ENCODE data around the gene CCSER2.

The CCSER2 gene

GRCh38 chr10:84294766-84295447 is 33.5 kb upstream of the CCSER2 start:
- Histone ChIP-seq H3K9me3 (ENCODE audit: control insufficient read depth, insufficient read depth, low read length) (no peaks in the 10 kb centered on the region), H3K36me3 (ENCODE audit: control insufficient read depth, insufficient read depth, low read length) (no peaks in the 10 kb centered on the region), H3K27me3 (ENCODE audit: control insufficient read depth, insufficient read depth, low read length) (no peaks in the 10 kb centered on the region), H3K9ac (ENCODE audit: low read depth, low read length) (no peak overlapping the region), H3K4me3 (ENCODE audit: low read depth, low read length) (no peak overlapping the region), H3K4me1 (ENCODE audit: control insufficient read depth, insufficient read depth, low read length) (peaks cover 10% of the 10 kb centered on the region)

GRCh38 chr10:84296091-84296981 is 32.1 kb upstream of the CCSER2 start:
- H3K9me3 ChIP-seq (ENCODE audit: control insufficient read depth, insufficient read depth, low read length): no peaks in the 10 kb centered on the region
- H3K27me3 ChIP-seq (ENCODE audit: control insufficient read depth, insufficient read depth, low read length): no peaks in the 10 kb centered on the region
- no peak overlapping the region for H3K9ac ChIP-seq (ENCODE audit: low read depth, low read length)
- no peak overlapping the region for H3K4me3 ChIP-seq (ENCODE audit: low read depth, low read length)
- no peaks in the 10 kb centered on the region for H3K36me3 ChIP-seq (ENCODE audit: control insufficient read depth, insufficient read depth, low read length)
- H3K4me1 ChIP-seq (ENCODE audit: control insufficient read depth, insufficient read depth, low read length): peaks cover 10% of the 10 kb centered on the region

GRCh38 chr10:84298057-84298456 is 30.3 kb upstream of the CCSER2 start:
- Histone ChIP-seq H3K9me3 (ENCODE audit: control insufficient read depth, insufficient read depth, low read length) (no peaks in the 10 kb centered on the region), H3K4me1 (ENCODE audit: control insufficient read depth, insufficient read depth, low read length) (peaks cover 16% of the 10 kb centered on the region), H3K4me3 (ENCODE audit: low read depth, low read length) (no peak overlapping the region), H3K27me3 (ENCODE audit: control insufficient read depth, insufficient read depth, low read length) (no peaks in the 10 kb centered on the region), H3K9ac (ENCODE audit: low read depth, low read length) (no peak overlapping the region), H3K36me3 (ENCODE audit: control insufficient read depth, insufficient read depth, low read length) (no peaks in the 10 kb centered on the region)

- Histone ChIP-seq H3K27me3 (ENCODE audit: control insufficient read depth, insufficient read depth, low read length) (no peaks in the 10 kb centered on the region), H3K4me3 (ENCODE audit: low read depth, low read length) (no peak overlapping the region), H3K4me1 (ENCODE audit: control insufficient read depth, insufficient read depth, low read length) (peaks cover 7% of the 10 kb centered on the region), H3K36me3 (ENCODE audit: control insufficient read depth, insufficient read depth, low read length) (no peaks in the 10 kb centered on the region), H3K9me3 (ENCODE audit: control insufficient read depth, insufficient read depth, low read length) (no peaks in the 10 kb centered on the region), H3K9ac (ENCODE audit: low read depth, low read length) (no peak overlapping the region)
Measured at GRCh38 chr10:84302223-84302622, 26.2 kb upstream of the CCSER2 start.

- Histone ChIP-seq H3K9me3 (ENCODE audit: control insufficient read depth, insufficient read depth, low read length) (no peaks in the 10 kb centered on the region), H3K4me3 (ENCODE audit: low read depth, low read length) (no peak overlapping the region), H3K27me3 (ENCODE audit: control insufficient read depth, insufficient read depth, low read length) (no peaks in the 10 kb centered on the region), H3K4me1 (ENCODE audit: control insufficient read depth, insufficient read depth, low read length) (peaks cover 5% of the 10 kb centered on the region), H3K9ac (ENCODE audit: low read depth, low read length) (no peak overlapping the region), H3K36me3 (ENCODE audit: control insufficient read depth, insufficient read depth, low read length) (no peaks in the 10 kb centered on the region)
Measured at GRCh38 chr10:84306751-84307384, 21.5 kb upstream of the CCSER2 start.

GRCh38 chr10:84308021-84308420 is 20.4 kb upstream of the CCSER2 start:
- H3K27me3 ChIP-seq (ENCODE audit: control insufficient read depth, insufficient read depth, low read length): no peaks in the 10 kb centered on the region
- no peaks in the 10 kb centered on the region for H3K9me3 ChIP-seq (ENCODE audit: control insufficient read depth, insufficient read depth, low read length)
- H3K4me1 ChIP-seq (ENCODE audit: control insufficient read depth, insufficient read depth, low read length): no peaks in the 10 kb centered on the region
- no peak overlapping the region for H3K4me3 ChIP-seq (ENCODE audit: low read depth, low read length)
- no peak overlapping the region for H3K9ac ChIP-seq (ENCODE audit: low read depth, low read length)
- no peaks in the 10 kb centered on the region for H3K36me3 ChIP-seq (ENCODE audit: control insufficient read depth, insufficient read depth, low read length)

- H3K9me3 ChIP-seq (ENCODE audit: control insufficient read depth, insufficient read depth, low read length): no peaks in the 10 kb centered on the region
- H3K4me1 ChIP-seq (ENCODE audit: control insufficient read depth, insufficient read depth, low read length): no peaks in the 10 kb centered on the region
- H3K9ac ChIP-seq (ENCODE audit: low read depth, low read length): no peak overlapping the region
- no peaks in the 10 kb centered on the region for H3K27me3 ChIP-seq (ENCODE audit: control insufficient read depth, insufficient read depth, low read length)
- H3K36me3 ChIP-seq (ENCODE audit: control insufficient read depth, insufficient read depth, low read length): no peaks in the 10 kb centered on the region
- no peak overlapping the region for H3K4me3 ChIP-seq (ENCODE audit: low read depth, low read length)
Measured at GRCh38 chr10:84308481-84309304, 19.7 kb upstream of the CCSER2 start.

GRCh38 chr10:84310470-84310869 is 17.9 kb upstream of the CCSER2 start:
- no peaks in the 10 kb centered on the region for H3K4me1 ChIP-seq (ENCODE audit: control insufficient read depth, insufficient read depth, low read length)
- no peak overlapping the region for H3K4me3 ChIP-seq (ENCODE audit: low read depth, low read length)
- no peaks in the 10 kb centered on the region for H3K27me3 ChIP-seq (ENCODE audit: control insufficient read depth, insufficient read depth, low read length)
- H3K36me3 ChIP-seq (ENCODE audit: control insufficient read depth, insufficient read depth, low read length): no peaks in the 10 kb centered on the region
- H3K9me3 ChIP-seq (ENCODE audit: control insufficient read depth, insufficient read depth, low read length): no peaks in the 10 kb centered on the region
- no peak overlapping the region for H3K9ac ChIP-seq (ENCODE audit: low read depth, low read length)

GRCh38 chr10:84311576-84311975 is 16.8 kb upstream of the CCSER2 start:
- Histone ChIP-seq H3K36me3 (ENCODE audit: control insufficient read depth, insufficient read depth, low read length) (no peaks in the 10 kb centered on the region), H3K9me3 (ENCODE audit: control insufficient read depth, insufficient read depth, low read length) (no peaks in the 10 kb centered on the region), H3K4me1 (ENCODE audit: control insufficient read depth, insufficient read depth, low read length) (no peaks in the 10 kb centered on the region), H3K4me3 (ENCODE audit: low read depth, low read length) (no peak overlapping the region), H3K27me3 (ENCODE audit: control insufficient read depth, insufficient read depth, low read length) (no peaks in the 10 kb centered on the region), H3K9ac (ENCODE audit: low read depth, low read length) (no peak overlapping the region)

GRCh38 chr10:84312816-84313215 is 15.6 kb upstream of the CCSER2 start:
- Histone ChIP-seq H3K4me1 (ENCODE audit: control insufficient read depth, insufficient read depth, low read length) (no peaks in the 10 kb centered on the region), H3K9me3 (ENCODE audit: control insufficient read depth, insufficient read depth, low read length) (no peaks in the 10 kb centered on the region), H3K27me3 (ENCODE audit: control insufficient read depth, insufficient read depth, low read length) (no peaks in the 10 kb centered on the region), H3K9ac (ENCODE audit: low read depth, low read length) (no peak overlapping the region), H3K4me3 (ENCODE audit: low read depth, low read length) (no peak overlapping the region), H3K36me3 (ENCODE audit: control insufficient read depth, insufficient read depth, low read length) (no peaks in the 10 kb centered on the region)

- no peak overlapping the region for H3K9ac ChIP-seq (ENCODE audit: low read depth, low read length)
- H3K9me3 ChIP-seq (ENCODE audit: control insufficient read depth, insufficient read depth, low read length): no peaks in the 10 kb centered on the region
- H3K36me3 ChIP-seq (ENCODE audit: control insufficient read depth, insufficient read depth, low read length): no peaks in the 10 kb centered on the region
- no peaks in the 10 kb centered on the region for H3K4me1 ChIP-seq (ENCODE audit: control insufficient read depth, insufficient read depth, low read length)
- no peaks in the 10 kb centered on the region for H3K27me3 ChIP-seq (ENCODE audit: control insufficient read depth, insufficient read depth, low read length)
- no peak overlapping the region for H3K4me3 ChIP-seq (ENCODE audit: low read depth, low read length)
Measured at GRCh38 chr10:84314275-84314674, 14.1 kb upstream of the CCSER2 start.

All from iPS-15b (cell line).